Thymus (tissue), 11 donors: ENCODE data around the gene PLN. TPM values are rescaled to one million over a fixed set of nuclear protein-coding genes. Genes with fewer than 3 reads are reported as not detected.

Experiments used
- DNase-seq, 9 donors: peaks; one replicate each; pipeline ENCODE4 v3.0.0-alpha.2; 2013; ENCODE audit warnings: low spot score in 9 of 9, low read depth in 6 of 9, missing footprints in 1 of 9
- H3K27ac ChIP-seq, 2 donors: one replicate each; pipeline ENCODE4 v1.5.1; 2013; ENCODE audit warnings: control low read depth in 1 of 2, low read depth in 1 of 2, low read length in 1 of 2, mild to moderate bottlenecking in 1 of 2, moderate library complexity in 1 of 2
- H3K27me3 ChIP-seq, 2 donors: one replicate each; pipeline ENCODE4 v1.5.1; 2013; ENCODE audit warnings: low read length in 1 of 2; ENCODE audit not compliant: control insufficient read depth in 2 of 2, insufficient read depth in 1 of 2
- H3K36me3 ChIP-seq, 2 donors: one replicate each; pipeline ENCODE4 v1.5.1; 2013; ENCODE audit warnings: low read length in 1 of 2, mild to moderate bottlenecking in 1 of 2, moderate library complexity in 1 of 2; ENCODE audit not compliant: control insufficient read depth in 2 of 2, insufficient read depth in 2 of 2
- H3K4me1 ChIP-seq, 2 donors: one replicate each; pipeline ENCODE4 v1.5.1; 2013; ENCODE audit warnings: low read length in 2 of 2; ENCODE audit not compliant: control insufficient read depth in 2 of 2, insufficient read depth in 2 of 2
- H3K4me3 ChIP-seq, 2 donors: one replicate each; pipeline ENCODE4 v1.5.1; 2013; ENCODE audit warnings: low read length in 2 of 2, control low read depth in 1 of 2, mild to moderate bottlenecking in 1 of 2
- H3K9me3 ChIP-seq, 2 donors: one replicate each; pipeline ENCODE4 v1.5.1; 2013; ENCODE audit warnings: low read length in 1 of 2, mild to moderate bottlenecking in 1 of 2; ENCODE audit not compliant: control insufficient read depth in 2 of 2, insufficient read depth in 1 of 2
- WGBS: extraction: QIAGEN DNeasy Blood & Tissue Kit; methylation state at CpG from one replicate; pipeline ENCODE4 v1.1.7; 2013; 5-methylcytosine and 5-hydroxymethylcytosine counted together
- polyA plus RNA-seq: library from polyadenylated mRNA; stranded (reverse); fragments of 200-250 nt; gene quantifications from one replicate; pipeline ENCODE4 v1.2.3, GENCODE V29; 2013
- total RNA-seq: library from RNA; stranded (reverse); fragments of 120-200 nt; gene quantifications from one replicate; pipeline ENCODE4 v1.2.4, GENCODE V29; 2013
- donor health status: healthy.

Gene PLN
- total and polyA plus RNA-seq, 2 donors, result 1.3 to 34.1 TPM

GRCh38 chr6:118529756-118530155 lies 18.3 kb upstream of the PLN start:
- no peak for DNase-seq
- Histone ChIP-seq H3K9me3 (no peaks in the 10 kb centered on the region), H3K4me1 (no peaks in the 10 kb centered on the region), H3K27ac (no peak overlapping the region), H3K27me3 (no peaks in the 10 kb centered on the region), H3K36me3 (peaks cover 0 to under 1% of the 10 kb centered on the region in 2 donors), H3K4me3 (no peak overlapping the region)
- 96% methylated on average over 2 of the region's 2 CpGs for WGBS

GRCh38 chr6:118530942-118531341 lies 17.2 kb upstream of the PLN start:
- Histone ChIP-seq H3K36me3 (peaks cover 0 to 4% of the 10 kb centered on the region in 2 donors), H3K27ac (no peak overlapping the region), H3K4me3 (no peak overlapping the region), H3K4me1 (no peaks in the 10 kb centered on the region), H3K27me3 (no peaks in the 10 kb centered on the region), H3K9me3 (no peaks in the 10 kb centered on the region)
- DNase-seq, result no peak
- WGBS, result 97% methylated on average over 2 of the region's 2 CpGs

GRCh38 chr6:118535176-118535844 lies 12.8 kb upstream of the PLN start:
- Histone ChIP-seq H3K27me3 (no peaks in the 10 kb centered on the region), H3K9me3 (no peaks in the 10 kb centered on the region), H3K4me1 (no peaks in the 10 kb centered on the region), H3K36me3 (peaks cover 0 to 4% of the 10 kb centered on the region in 2 donors), H3K4me3 (no peak overlapping the region), H3K27ac (no peak overlapping the region)
- WGBS, result 97% methylated on average over 6 of the region's 6 CpGs
- DNase-seq, result no peak

- Histone ChIP-seq H3K4me3 (no peak overlapping the region), H3K4me1 (no peaks in the 10 kb centered on the region), H3K27ac (no peak overlapping the region), H3K27me3 (no peaks in the 10 kb centered on the region), H3K36me3 (peaks cover 0 to 4% of the 10 kb centered on the region in 2 donors), H3K9me3 (no peaks in the 10 kb centered on the region)
- 98% methylated on average over 2 of the region's 2 CpGs for whole genome bisulfite sequencing
- DNase-seq, result no peak
Measured at GRCh38 chr6:118536478-118536877, 11.6 kb upstream of the PLN start.

GRCh38 chr6:118537574-118537973 lies 10.5 kb upstream of the PLN start:
- Histone ChIP-seq H3K9me3 (no peaks in the 10 kb centered on the region), H3K36me3 (peaks cover 0 to 4% of the 10 kb centered on the region in 2 donors), H3K4me1 (no peaks in the 10 kb centered on the region), H3K27me3 (no peaks in the 10 kb centered on the region), H3K27ac (no peak overlapping the region), H3K4me3 (no peak overlapping the region)
- WGBS, result 96% methylated on average over 2 of the region's 2 CpGs
- DNase-seq, result no peak

GRCh38 chr6:118542184-118542952 lies 5.7 kb upstream of the PLN start:
- Histone ChIP-seq H3K9me3 (no peaks in the 10 kb centered on the region), H3K27ac (no peak overlapping the region), H3K4me1 (no peaks in the 10 kb centered on the region), H3K4me3 (no peak overlapping the region), H3K27me3 (no peaks in the 10 kb centered on the region), H3K36me3 (no peaks in the 10 kb centered on the region)
- DNase-seq, result no peak
- WGBS, result 97% methylated on average over 3 of the region's 3 CpGs

GRCh38 chr6:118544105-118544504 lies 4.0 kb upstream of the PLN start:
- no peak overlapping the region for H3K27ac ChIP-seq
- WGBS, result 96% methylated on average over 3 of the region's 3 CpGs
- no peaks in the 10 kb centered on the region for H3K27me3 ChIP-seq
- DNase-seq, result no peak
- H3K9me3 ChIP-seq, result no peaks in the 10 kb centered on the region
- no peaks in the 10 kb centered on the region for H3K36me3 ChIP-seq
- no peak overlapping the region for H3K4me3 ChIP-seq
- H3K4me1 ChIP-seq, result no peaks in the 10 kb centered on the region

- Histone ChIP-seq H3K27ac (no peak overlapping the region), H3K4me1 (no peaks in the 10 kb centered on the region), H3K27me3 (no peaks in the 10 kb centered on the region), H3K36me3 (no peaks in the 10 kb centered on the region), H3K4me3 (no peak overlapping the region), H3K9me3 (no peaks in the 10 kb centered on the region)
- 97% methylated on average over 4 of the region's 4 CpGs for WGBS
- DNase-seq, result no peak
Measured at GRCh38 chr6:118546164-118546879, 1.8 kb upstream of the PLN start.

- no peak for DNase-seq
- H3K4me1 ChIP-seq, result no peaks in the 10 kb centered on the region
- no peaks in the 10 kb centered on the region for H3K9me3 ChIP-seq
- H3K27me3 ChIP-seq, result no peaks in the 10 kb centered on the region
- WGBS, result 99% methylated on average over 1 of the region's 1 CpG
- H3K27ac ChIP-seq, result no peak overlapping the region
- H3K4me3 ChIP-seq, result no peak overlapping the region
- no peaks in the 10 kb centered on the region for H3K36me3 ChIP-seq
Measured at GRCh38 chr6:118546880-118547218, 1.2 kb upstream of the PLN start.
